Measurements from ENCODE around the gene SLCO1B1.

DNA sequence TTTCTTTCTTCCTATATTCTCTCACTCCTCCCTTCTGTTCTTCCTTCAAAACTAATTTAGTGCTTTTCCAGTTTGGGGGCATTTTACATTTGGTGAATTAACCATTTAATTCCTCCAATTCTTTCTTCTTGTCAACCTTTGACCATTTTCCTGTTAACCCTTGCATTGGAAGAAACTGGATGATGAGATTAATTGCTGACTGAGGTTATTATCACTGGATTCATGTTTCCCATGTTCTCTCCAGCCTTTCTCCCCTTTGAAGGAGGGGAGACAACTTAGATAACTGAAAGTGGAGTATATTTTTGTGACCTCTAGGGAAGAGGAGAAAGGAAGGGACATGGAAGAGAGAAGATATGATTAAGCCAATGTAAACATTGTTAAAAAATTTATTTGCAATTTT lies 133.2 kb downstream of the SLCO1B1 start:
- no peak for TF ChIP-seq POLR2AphosphoS5 (IDR thresholded peaks at IDR 0.05; ENCODE audit: low read depth, low read length)
- no peak for TF ChIP-seq FOXP2 (optimal IDR thresholded peaks at IDR 0.05; ENCODE audit: borderline replicate concordance, extremely low read depth, extremely low read length, insufficient read depth)
- no peak for TF ChIP-seq SIN3A (IDR thresholded peaks at IDR 0.05; ENCODE audit: borderline replicate concordance, insufficient read depth, low read length)
- TF ChIP-seq, protein P1, sequence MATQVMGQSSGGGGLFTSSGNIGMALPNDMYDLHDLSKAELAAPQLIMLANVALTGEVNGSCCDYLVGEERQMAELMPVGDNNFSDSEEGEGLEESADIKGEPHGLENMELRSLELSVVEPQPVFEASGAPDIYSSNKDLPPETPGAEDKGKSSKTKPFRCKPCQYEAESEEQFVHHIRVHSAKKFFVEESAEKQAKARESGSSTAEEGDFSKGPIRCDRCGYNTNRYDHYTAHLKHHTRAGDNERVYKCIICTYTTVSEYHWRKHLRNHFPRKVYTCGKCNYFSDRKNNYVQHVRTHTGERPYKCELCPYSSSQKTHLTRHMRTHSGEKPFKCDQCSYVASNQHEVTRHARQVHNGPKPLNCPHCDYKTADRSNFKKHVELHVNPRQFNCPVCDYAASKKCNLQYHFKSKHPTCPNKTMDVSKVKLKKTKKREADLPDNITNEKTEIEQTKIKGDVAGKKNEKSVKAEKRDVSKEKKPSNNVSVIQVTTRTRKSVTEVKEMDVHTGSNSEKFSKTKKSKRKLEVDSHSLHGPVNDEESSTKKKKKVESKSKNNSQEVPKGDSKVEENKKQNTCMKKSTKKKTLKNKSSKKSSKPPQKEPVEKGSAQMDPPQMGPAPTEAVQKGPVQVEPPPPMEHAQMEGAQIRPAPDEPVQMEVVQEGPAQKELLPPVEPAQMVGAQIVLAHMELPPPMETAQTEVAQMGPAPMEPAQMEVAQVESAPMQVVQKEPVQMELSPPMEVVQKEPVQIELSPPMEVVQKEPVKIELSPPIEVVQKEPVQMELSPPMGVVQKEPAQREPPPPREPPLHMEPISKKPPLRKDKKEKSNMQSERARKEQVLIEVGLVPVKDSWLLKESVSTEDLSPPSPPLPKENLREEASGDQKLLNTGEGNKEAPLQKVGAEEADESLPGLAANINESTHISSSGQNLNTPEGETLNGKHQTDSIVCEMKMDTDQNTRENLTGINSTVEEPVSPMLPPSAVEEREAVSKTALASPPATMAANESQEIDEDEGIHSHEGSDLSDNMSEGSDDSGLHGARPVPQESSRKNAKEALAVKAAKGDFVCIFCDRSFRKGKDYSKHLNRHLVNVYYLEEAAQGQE (IDR thresholded peaks at IDR 0.05; ENCODE audit: insufficient read depth in 1 of 2, low read depth in 2 of 2, low read length in 2 of 2): no peak

Measured in PFSK-1 (cell line).